Stomach smooth muscle (tissue), 2 donors: ENCODE results near the gene CHN1.

ENCODE experiments used
- H3K27ac ChIP-seq: one replicate; pipeline ENCODE4 v1.7.0; 2013; ENCODE audit warnings: mild to moderate bottlenecking, low read length, inconsistent platforms
- H3K27me3 ChIP-seq, 2 donors: one replicate each; pipeline ENCODE4 v1.7.0; 2013; ENCODE audit warnings: low read length in 2 of 2; ENCODE audit not compliant: insufficient read depth in 2 of 2, control insufficient read depth in 1 of 2
- H3K36me3 ChIP-seq, 2 donors: one replicate each; pipeline ENCODE4 v1.7.0; 2013; ENCODE audit warnings: low read length in 2 of 2; ENCODE audit not compliant: control insufficient read depth in 2 of 2, insufficient read depth in 2 of 2
- H3K4me1 ChIP-seq: one replicate; pipeline ENCODE4 v1.7.0; 2013; ENCODE audit warnings: low read length; ENCODE audit not compliant: control insufficient read depth, insufficient read depth
- H3K4me3 ChIP-seq, 2 donors: one replicate each; pipeline ENCODE4 v1.7.0; 2013; ENCODE audit warnings: low read length in 2 of 2
- H3K9ac ChIP-seq, 2 donors: one replicate each; pipeline ENCODE4 v1.7.0; 2013; ENCODE audit warnings: low read length in 2 of 2, mild to moderate bottlenecking in 1 of 2
- H3K9me3 ChIP-seq, 2 donors: one replicate each; pipeline ENCODE4 v1.7.0; 2013; ENCODE audit warnings: low read length in 2 of 2; ENCODE audit not compliant: control insufficient read depth in 2 of 2
- donor health status: healthy.
- donor health status: Pancreatic carcinoma.

The CHN1 gene

GRCh38 chr2:175030380-175031271 is 25.4 kb upstream of the CHN1 start:
- no peaks in the 10 kb centered on the region for H3K27me3 ChIP-seq
- H3K27ac ChIP-seq: no peak overlapping the region
- H3K9me3 ChIP-seq: no peaks in the 10 kb centered on the region
- H3K9ac ChIP-seq: no peak overlapping the region
- no peaks in the 10 kb centered on the region for H3K4me1 ChIP-seq
- H3K4me3 ChIP-seq: no peak overlapping the region
- H3K36me3 ChIP-seq: no peaks in the 10 kb centered on the region

DNA sequence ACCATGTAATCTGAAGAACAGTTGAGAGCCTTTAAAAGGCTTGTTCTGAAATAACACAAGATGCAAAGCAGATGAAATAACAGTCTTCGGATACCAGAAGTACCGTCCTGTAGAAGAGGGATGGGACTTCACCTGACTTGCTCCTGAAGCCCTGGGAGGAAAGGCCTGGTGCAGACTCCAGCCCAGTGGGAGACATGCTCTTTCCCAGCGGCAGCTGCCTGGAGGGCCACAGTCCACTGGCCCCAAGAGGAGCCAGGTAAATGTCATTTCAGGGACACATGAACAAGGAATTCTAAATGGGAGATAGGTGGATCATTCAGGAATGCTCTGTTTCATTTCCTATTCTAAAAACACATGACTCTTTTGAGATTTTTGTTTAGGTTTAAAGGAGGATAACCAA is 22.6 kb upstream of the CHN1 start:
- Histone ChIP-seq H3K4me3 (no peak overlapping the region), H3K36me3 (no peaks in the 10 kb centered on the region), H3K4me1 (no peaks in the 10 kb centered on the region), H3K27me3 (no peaks in the 10 kb centered on the region), H3K27ac (no peak overlapping the region), H3K9ac (no peak overlapping the region), H3K9me3 (no peaks in the 10 kb centered on the region)

DNA sequence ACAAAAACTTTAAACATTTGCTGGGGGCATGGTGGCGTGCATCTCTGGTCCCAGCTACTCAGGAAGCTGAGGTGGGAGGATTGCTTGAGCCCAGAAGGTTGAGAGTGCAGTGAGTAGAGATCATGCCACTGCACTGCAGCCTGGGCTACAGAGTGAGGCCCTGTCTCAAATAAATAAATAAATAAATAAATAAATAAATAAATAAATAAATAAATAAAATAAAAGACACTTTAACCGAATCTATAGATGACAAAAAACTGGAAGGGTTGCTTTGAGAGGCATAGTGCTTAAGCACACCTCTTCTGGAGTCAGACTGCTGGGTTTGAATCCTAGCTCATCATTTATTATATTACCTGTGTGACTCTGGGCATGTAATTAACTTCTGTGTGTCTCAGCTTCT is 21.2 kb upstream of the CHN1 start:
- Histone ChIP-seq H3K9me3 (no peaks in the 10 kb centered on the region), H3K4me1 (no peaks in the 10 kb centered on the region), H3K36me3 (no peaks in the 10 kb centered on the region), H3K27me3 (no peaks in the 10 kb centered on the region), H3K9ac (no peak overlapping the region), H3K27ac (no peak overlapping the region), H3K4me3 (no peak overlapping the region)

GRCh38 chr2:175025946-175026345 is 20.8 kb upstream of the CHN1 start:
- Histone ChIP-seq H3K27me3 (no peaks in the 10 kb centered on the region), H3K9ac (no peak overlapping the region), H3K9me3 (no peaks in the 10 kb centered on the region), H3K4me1 (no peaks in the 10 kb centered on the region), H3K4me3 (no peak overlapping the region), H3K36me3 (no peaks in the 10 kb centered on the region), H3K27ac (no peak overlapping the region)

GRCh38 chr2:175025233-175025632 is 20.1 kb upstream of the CHN1 start:
- no peaks in the 10 kb centered on the region for H3K4me1 ChIP-seq
- H3K27me3 ChIP-seq: no peaks in the 10 kb centered on the region
- no peak overlapping the region for H3K27ac ChIP-seq
- H3K36me3 ChIP-seq: no peaks in the 10 kb centered on the region
- no peak overlapping the region for H3K4me3 ChIP-seq
- H3K9me3 ChIP-seq: no peaks in the 10 kb centered on the region
- H3K9ac ChIP-seq: no peak overlapping the region

DNA sequence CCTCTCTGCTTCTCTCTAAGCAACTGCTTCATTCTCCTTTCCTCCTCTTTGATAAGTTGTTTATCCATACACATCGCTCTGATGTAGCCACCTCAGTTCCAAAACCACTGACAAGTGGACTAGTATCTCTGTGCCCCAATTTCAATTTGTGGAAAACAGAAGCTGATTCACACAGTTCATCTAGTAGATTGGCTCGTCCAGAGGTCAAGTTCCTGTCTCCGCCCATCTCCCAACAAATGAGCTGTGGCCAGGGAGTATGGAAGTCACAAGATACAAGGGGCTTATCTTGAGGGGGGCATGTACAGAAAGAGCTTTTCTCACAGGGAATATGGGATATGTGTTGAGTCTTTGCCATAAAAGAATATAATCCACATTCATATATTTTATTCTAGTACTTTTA is 17.7 kb upstream of the CHN1 start:
- Histone ChIP-seq H3K27ac (no peak overlapping the region), H3K36me3 (no peaks in the 10 kb centered on the region), H3K9me3 (no peaks in the 10 kb centered on the region), H3K4me1 (no peaks in the 10 kb centered on the region), H3K27me3 (no peaks in the 10 kb centered on the region), H3K4me3 (no peak overlapping the region), H3K9ac (no peak overlapping the region)

GRCh38 chr2:175019566-175020327 is 14.6 kb upstream of the CHN1 start:
- Histone ChIP-seq H3K36me3 (no peaks in the 10 kb centered on the region), H3K9me3 (no peaks in the 10 kb centered on the region), H3K9ac (no peak overlapping the region), H3K27me3 (no peaks in the 10 kb centered on the region), H3K4me3 (no peak overlapping the region), H3K4me1 (no peaks in the 10 kb centered on the region), H3K27ac (no peak overlapping the region)

GRCh38 chr2:175017618-175018414 is 12.6 kb upstream of the CHN1 start:
- H3K4me1 ChIP-seq: no peaks in the 10 kb centered on the region
- no peaks in the 10 kb centered on the region for H3K9me3 ChIP-seq
- no peak overlapping the region for H3K4me3 ChIP-seq
- no peak overlapping the region for H3K27ac ChIP-seq
- H3K36me3 ChIP-seq: no peaks in the 10 kb centered on the region
- no peak overlapping the region for H3K9ac ChIP-seq
- no peaks in the 10 kb centered on the region for H3K27me3 ChIP-seq

GRCh38 chr2:175015340-175015739 is 10.2 kb upstream of the CHN1 start:
- H3K9ac ChIP-seq: no peak overlapping the region
- no peaks in the 10 kb centered on the region for H3K27me3 ChIP-seq
- H3K4me3 ChIP-seq: no peak overlapping the region
- no peaks in the 10 kb centered on the region for H3K9me3 ChIP-seq
- H3K36me3 ChIP-seq: no peaks in the 10 kb centered on the region
- no peak overlapping the region for H3K27ac ChIP-seq
- no peaks in the 10 kb centered on the region for H3K4me1 ChIP-seq

GRCh38 chr2:175012516-175012915 is 7.3 kb upstream of the CHN1 start:
- Histone ChIP-seq H3K27ac (no peak overlapping the region), H3K9ac (no peak overlapping the region), H3K4me3 (no peak overlapping the region), H3K9me3 (no peaks in the 10 kb centered on the region), H3K27me3 (no peaks in the 10 kb centered on the region), H3K36me3 (no peaks in the 10 kb centered on the region), H3K4me1 (peaks cover 5% of the 10 kb centered on the region)
